ENCODE results near the gene NIPAL4. TPM values are rescaled to one million over a fixed set of nuclear protein-coding genes. Genes with fewer than 3 reads are reported as not detected.
A peak's percentile ranks its signal among the peaks of the same experiment; 100 is the strongest.

Gene NIPAL4
- total RNA-seq, 4 donors from 2014 or later: 1.5 TPM; not detected in 3

GRCh38 chr5:157476702-157477408 lies 16.8 kb downstream of the NIPAL4 start:
- intact Hi-C loops (cut with DNase I; ENCODE audit: low total_unique reads) (loop anchor here (1.0 to 5.0 kb wide), 3 partner anchors 46 to 148 kb away; no protein-coding TSS in a partner anchor), in situ Hi-C loops (cut with MboI; ENCODE audit: low sequenced_read_pairs in 4 of 4) (loop anchor here (5.0 to 10.0 kb wide), 5 partner anchors 45 to 222 kb away; no protein-coding TSS in a partner anchor)
- H3K4me3 ChIP-seq: no peak overlapping the region
- peak; percentile 80 to 87 for ATAC-seq
- no peak for TF ChIP-seq POLR2A (IDR thresholded peaks at IDR 0.05)
- TF ChIP-seq CTCF (IDR thresholded peaks at IDR 0.05 in 4 of 5, conservative IDR thresholded peaks at IDR 0.05 in 1 of 5): peak; percentile 60 to 73 (median 68)
- no peak for DNase-seq
- no peaks in the 10 kb centered on the region for H3K36me3 ChIP-seq
- H3K27me3 ChIP-seq: no peaks in the 10 kb centered on the region
- H3K9me3 ChIP-seq: no peaks in the 10 kb centered on the region
- peaks cover 0 to 12% of the 10 kb centered on the region in 2 donors for H3K4me1 ChIP-seq
- no peak overlapping the region for H3K27ac ChIP-seq

GRCh38 chr5:157477814-157478494 lies 17.9 kb downstream of the NIPAL4 start:
- peaks cover 0 to under 1% of the 10 kb centered on the region in 2 donors for H3K36me3 ChIP-seq
- DNase-seq (no peak), ATAC-seq (no peak)
- H3K27ac ChIP-seq: no peak overlapping the region
- intact Hi-C loops (cut with DNase I; ENCODE audit: low total_unique reads) (loop anchor here (1.0 to 5.0 kb wide), 3 partner anchors 47 to 149 kb away; no protein-coding TSS in a partner anchor), in situ Hi-C loops (cut with MboI; ENCODE audit: low sequenced_read_pairs in 4 of 4) (loop anchor here (5.0 to 10.0 kb wide), 5 partner anchors 46 to 223 kb away; no protein-coding TSS in a partner anchor)
- peaks cover 0 to 12% of the 10 kb centered on the region in 2 donors for H3K4me1 ChIP-seq
- no peak overlapping the region for H3K4me3 ChIP-seq
- H3K27me3 ChIP-seq: no peaks in the 10 kb centered on the region
- no peaks in the 10 kb centered on the region for H3K9me3 ChIP-seq
- TF ChIP-seq POLR2A (IDR thresholded peaks at IDR 0.05) (no peak), CTCF (IDR thresholded peaks at IDR 0.05 in 4 of 5, conservative IDR thresholded peaks at IDR 0.05 in 1 of 5) (no peak)

GRCh38 chr5:157478726-157479125 lies 18.7 kb downstream of the NIPAL4 start:
- intact Hi-C loops (cut with DNase I; ENCODE audit: low total_unique reads): loop anchor here (5.0 kb wide), 1 partner anchor 111 kb away; no protein-coding TSS in a partner anchor
- TF ChIP-seq CTCF (IDR thresholded peaks at IDR 0.05 in 4 of 5, conservative IDR thresholded peaks at IDR 0.05 in 1 of 5): no peak
- TF ChIP-seq POLR2A (IDR thresholded peaks at IDR 0.05): no peak
- DNase-seq: no peak
- in situ Hi-C loops (cut with MboI; ENCODE audit: low sequenced_read_pairs in 4 of 4): loop anchor here (5.0 to 10.0 kb wide), 5 partner anchors 46 to 224 kb away; no protein-coding TSS in a partner anchor
- H3K4me1 ChIP-seq: peaks cover 0 to 5% of the 10 kb centered on the region in 2 donors
- ATAC-seq: no peak
- H3K27ac ChIP-seq: no peak overlapping the region
- peaks cover 0 to 4% of the 10 kb centered on the region in 2 donors for H3K36me3 ChIP-seq
- H3K27me3 ChIP-seq: no peaks in the 10 kb centered on the region
- H3K9me3 ChIP-seq: no peaks in the 10 kb centered on the region
- H3K4me3 ChIP-seq: no peak overlapping the region

GRCh38 chr5:157479166-157479565 lies 19.2 kb downstream of the NIPAL4 start:
- no peaks in the 10 kb centered on the region for H3K27me3 ChIP-seq
- in situ Hi-C loops (cut with MboI; ENCODE audit: low sequenced_read_pairs in 4 of 4): loop anchor here (5.0 to 10.0 kb wide), 5 partner anchors 47 to 224 kb away; no protein-coding TSS in a partner anchor
- H3K4me1 ChIP-seq: peaks cover 0 to 2% of the 10 kb centered on the region in 2 donors
- no peak for ATAC-seq
- H3K4me3 ChIP-seq: no peak overlapping the region
- H3K36me3 ChIP-seq: peaks cover 0 to 4% of the 10 kb centered on the region in 2 donors
- DNase-seq: no peak
- intact Hi-C loops (cut with DNase I; ENCODE audit: low total_unique reads): loop anchor here (5.0 kb wide), 1 partner anchor 112 kb away; no protein-coding TSS in a partner anchor
- H3K9me3 ChIP-seq: no peaks in the 10 kb centered on the region
- no peak for TF ChIP-seq CTCF (IDR thresholded peaks at IDR 0.05 in 4 of 5, conservative IDR thresholded peaks at IDR 0.05 in 1 of 5)
- no peak for TF ChIP-seq POLR2A (IDR thresholded peaks at IDR 0.05)
- H3K27ac ChIP-seq: no peak overlapping the region
